Subcutaneous abdominal adipose tissue (tissue), 5 donors: ENCODE data around the gene GPR85.
A peak's percentile ranks its signal among the peaks of the same experiment; 100 is the strongest.

ENCODE experiments used
- H3K27ac ChIP-seq: one replicate; pipeline ENCODE4 v1.7.0; 2013; ENCODE audit warnings: low read depth, mild to moderate bottlenecking, inconsistent platforms, low read length, moderate library complexity
- H3K27me3 ChIP-seq, 5 donors: one replicate each; pipeline ENCODE4 v1.7.0; 2013; ENCODE audit warnings: low read length in 5 of 5, inconsistent platforms in 1 of 5; ENCODE audit not compliant: control insufficient read depth in 5 of 5, insufficient read depth in 4 of 5
- H3K36me3 ChIP-seq, 5 donors: one replicate each; pipeline ENCODE4 v1.7.0; 2013; ENCODE audit warnings: low read length in 5 of 5; ENCODE audit not compliant: control insufficient read depth in 5 of 5, insufficient read depth in 5 of 5
- H3K4me1 ChIP-seq, 5 donors: one replicate each; pipeline ENCODE4 v1.7.0; 2013; ENCODE audit warnings: low read length in 5 of 5, mild to moderate bottlenecking in 3 of 5, moderate library complexity in 1 of 5; ENCODE audit not compliant: control insufficient read depth in 5 of 5, insufficient read depth in 5 of 5
- H3K4me3 ChIP-seq, 5 donors: one replicate each; pipeline ENCODE4 v1.7.0; 2013; ENCODE audit warnings: low read length in 5 of 5, low read depth in 1 of 5
- H3K9ac ChIP-seq, 5 donors: one replicate each; pipeline ENCODE4 v1.7.0; 2013; ENCODE audit warnings: low read length in 5 of 5, mild to moderate bottlenecking in 4 of 5, moderate library complexity in 3 of 5
- H3K9me3 ChIP-seq, 5 donors: one replicate each; pipeline ENCODE4 v1.7.0; 2013; ENCODE audit warnings: low read length in 5 of 5; ENCODE audit not compliant: control insufficient read depth in 5 of 5
- donor health status: healthy.
- donor health status: healthy.
- donor health status: healthy.
- donor health status: healthy.
- donor health status: healthy.

Gene GPR85

DNA sequence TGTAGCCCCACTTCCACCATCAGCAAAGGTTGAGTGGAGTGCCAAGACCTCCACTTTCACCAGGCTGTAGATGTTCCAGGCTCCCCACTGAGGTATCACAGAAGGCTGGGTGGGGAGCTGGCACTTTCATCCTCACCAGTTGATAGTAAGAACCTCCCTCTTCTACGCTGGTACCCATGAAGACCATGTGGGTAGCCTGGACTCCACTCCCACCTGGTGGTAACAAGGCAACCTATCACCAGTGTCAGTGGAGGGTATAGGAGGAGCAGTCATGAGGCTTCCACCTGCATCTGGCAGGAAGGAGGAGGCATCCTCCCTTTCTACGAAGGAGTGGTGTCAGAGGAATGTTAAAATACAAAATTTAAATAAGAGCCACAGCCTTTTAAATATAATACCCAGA lies 27.3 kb upstream of the GPR85 start:
- Histone ChIP-seq H3K9me3 (no peaks in the 10 kb centered on the region), H3K4me1 (peaks cover 0 to 14% (median 8%) of the 10 kb centered on the region in 5 donors), H3K4me3 (no peak overlapping the region), H3K27me3 (no peaks in the 10 kb centered on the region), H3K9ac (no peak overlapping the region), H3K27ac (no peak overlapping the region), H3K36me3 (peaks cover 4 to 16% (median 6%) of the 10 kb centered on the region in 5 donors)

DNA sequence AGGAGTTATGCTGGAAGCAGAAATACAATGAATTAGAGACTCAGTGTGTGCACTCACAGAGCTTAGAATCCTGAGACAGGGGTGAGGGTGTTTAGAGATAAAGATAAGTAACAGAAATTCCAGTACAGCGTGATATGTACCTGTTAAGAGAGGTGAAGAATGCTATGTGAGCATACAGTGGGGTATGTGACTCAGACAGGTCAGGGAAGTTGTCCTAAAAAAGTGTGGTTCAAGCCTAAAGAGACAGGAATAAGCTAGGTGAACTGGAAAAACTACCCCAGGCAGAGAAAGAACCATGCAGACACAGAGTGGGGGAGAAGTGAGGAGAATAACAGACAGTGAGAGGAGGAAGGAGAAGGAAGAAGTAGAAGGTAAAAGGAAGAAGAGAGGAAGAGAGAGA lies 23.1 kb upstream of the GPR85 start:
- no peak overlapping the region for H3K9ac ChIP-seq
- H3K9me3 ChIP-seq = no peaks in the 10 kb centered on the region
- no peak overlapping the region for H3K4me3 ChIP-seq
- H3K27ac ChIP-seq = no peak overlapping the region
- no peaks in the 10 kb centered on the region for H3K27me3 ChIP-seq
- H3K36me3 ChIP-seq = peaks cover 0 to 8% (median 2%) of the 10 kb centered on the region in 5 donors
- H3K4me1 ChIP-seq = peaks cover 0 to 3% (median 0%) of the 10 kb centered on the region in 5 donors

DNA sequence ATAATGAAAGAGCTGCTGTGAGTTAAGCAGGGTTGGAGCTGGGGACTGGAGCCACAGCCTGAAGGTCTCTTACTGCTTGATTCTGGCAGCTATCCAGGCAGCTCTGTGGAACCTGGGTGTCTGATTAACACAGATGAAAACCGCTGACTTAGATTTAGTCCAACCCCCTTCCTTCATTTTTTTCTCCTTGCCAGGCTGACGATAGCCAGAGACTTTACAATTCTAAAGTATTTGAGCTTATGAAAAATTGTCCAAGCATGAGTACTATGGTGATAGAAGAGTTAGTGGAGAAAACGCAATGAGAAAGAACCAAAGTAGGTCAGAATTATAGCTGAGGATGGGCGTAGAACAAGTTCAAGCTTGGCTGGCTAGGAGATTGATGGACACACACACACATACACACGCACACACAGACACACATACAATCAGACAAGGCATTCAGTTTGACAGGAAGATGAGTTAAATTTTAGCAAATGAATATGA lies 13.5 kb upstream of the GPR85 start:
- no peaks in the 10 kb centered on the region for H3K27me3 ChIP-seq
- H3K36me3 ChIP-seq = no peaks in the 10 kb centered on the region
- H3K4me1 ChIP-seq = no peaks in the 10 kb centered on the region
- no peak overlapping the region for H3K27ac ChIP-seq
- H3K9ac ChIP-seq = no peak overlapping the region
- H3K9me3 ChIP-seq = no peaks in the 10 kb centered on the region
- no peak overlapping the region for H3K4me3 ChIP-seq

DNA sequence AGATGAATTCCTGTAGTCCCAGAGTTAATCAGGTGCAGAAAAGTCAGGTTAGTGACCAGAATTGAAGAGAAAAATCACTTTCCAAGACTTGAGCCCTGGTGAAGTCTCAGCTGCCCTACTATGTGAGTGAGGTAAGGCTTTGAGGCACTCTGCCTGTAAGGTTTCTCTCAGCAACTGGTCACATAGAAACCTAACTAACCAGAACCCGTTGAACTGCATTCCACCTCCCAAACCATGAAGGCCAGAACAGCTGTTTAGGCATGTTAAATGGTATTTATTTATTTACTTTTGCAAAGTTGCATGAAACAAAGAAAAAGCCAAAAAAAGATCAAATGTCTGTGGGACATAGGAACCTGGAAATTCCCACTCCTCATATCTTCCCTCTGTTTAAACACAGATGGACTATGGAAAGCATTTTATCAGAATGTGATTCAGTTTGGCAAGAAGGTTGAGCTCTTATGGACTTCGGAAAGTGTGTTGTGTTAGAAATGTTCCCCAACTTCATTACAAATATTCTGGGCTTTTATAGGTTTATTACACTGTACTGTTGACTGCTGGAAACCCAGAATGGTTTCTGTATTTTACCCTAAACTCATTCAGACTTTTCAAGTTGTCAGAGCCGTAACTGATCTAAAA lies 12.8 kb upstream of the GPR85 start:
- Histone ChIP-seq H3K4me3 (no peak overlapping the region), H3K27me3 (no peaks in the 10 kb centered on the region), H3K27ac (no peak overlapping the region)

DNA sequence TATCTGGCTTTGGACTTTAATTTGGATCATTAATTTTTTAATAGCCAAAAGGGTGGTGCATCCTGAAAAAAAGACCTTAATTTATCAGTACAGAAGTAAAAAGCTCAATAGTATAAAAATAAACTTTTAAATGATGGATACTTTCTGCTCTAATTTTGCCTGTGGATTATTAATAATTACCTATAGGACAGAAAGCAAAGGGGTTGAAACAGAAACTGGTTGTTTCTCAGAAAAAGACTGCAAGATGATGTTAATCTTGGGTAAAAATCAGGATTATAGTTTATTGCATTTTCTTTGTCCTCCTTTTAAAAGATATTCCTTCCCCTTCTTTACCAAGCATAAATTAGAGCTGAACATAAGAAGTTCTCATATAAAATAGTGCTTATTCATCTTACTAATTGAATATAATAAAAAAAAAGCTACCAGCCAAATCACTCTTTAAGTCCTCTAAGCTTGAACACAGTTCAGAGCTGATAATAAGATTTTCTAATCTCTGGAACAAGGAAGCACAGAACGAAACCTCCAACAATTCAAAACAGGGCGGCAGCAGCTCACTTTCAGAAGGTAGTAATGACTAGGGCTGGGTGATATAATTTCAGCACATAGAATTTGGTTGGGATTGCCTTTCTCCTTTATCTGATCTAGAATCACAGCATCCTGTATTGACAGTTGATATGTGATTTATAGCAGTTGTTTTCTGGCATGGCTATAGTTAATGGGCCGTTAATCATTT lies 8.1 kb upstream of the GPR85 start:
- Histone ChIP-seq H3K9ac (no peak overlapping the region), H3K27ac (no peak overlapping the region), H3K27me3 (no peaks in the 10 kb centered on the region), H3K4me3 (no peak overlapping the region), H3K36me3 (no peaks in the 10 kb centered on the region), H3K9me3 (no peaks in the 10 kb centered on the region), H3K4me1 (no peaks in the 10 kb centered on the region)

More for the DNA sequence above, 12.8 kb upstream of the GPR85 start:
- Histone ChIP-seq H3K9ac (no peak overlapping the region), H3K9me3 (no peaks in the 10 kb centered on the region), H3K36me3 (no peaks in the 10 kb centered on the region), H3K4me1 (no peaks in the 10 kb centered on the region)

DNA sequence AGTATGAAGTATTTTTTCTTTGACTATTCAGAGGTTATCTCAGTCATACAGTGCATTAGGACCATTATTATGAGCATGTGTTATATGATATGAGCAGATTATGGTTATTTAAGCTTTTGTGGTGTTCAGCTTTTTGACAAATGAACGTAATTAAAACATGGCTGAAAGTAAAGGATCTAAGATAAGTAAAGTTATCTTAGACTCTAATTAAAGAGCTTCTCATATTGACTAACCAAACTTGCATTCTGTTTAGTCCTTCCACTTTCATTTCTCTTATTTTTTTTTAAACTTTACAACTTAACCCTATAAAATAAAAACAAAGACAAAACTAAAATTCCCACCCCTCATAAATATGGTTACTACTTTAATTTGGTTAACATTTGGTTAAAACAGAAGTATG lies 6.9 kb upstream of the GPR85 start:
- Histone ChIP-seq H3K27ac (no peak overlapping the region), H3K4me1 (no peaks in the 10 kb centered on the region), H3K4me3 (no peak overlapping the region), H3K36me3 (no peaks in the 10 kb centered on the region), H3K9ac (no peak overlapping the region), H3K9me3 (no peaks in the 10 kb centered on the region), H3K27me3 (no peaks in the 10 kb centered on the region)

DNA sequence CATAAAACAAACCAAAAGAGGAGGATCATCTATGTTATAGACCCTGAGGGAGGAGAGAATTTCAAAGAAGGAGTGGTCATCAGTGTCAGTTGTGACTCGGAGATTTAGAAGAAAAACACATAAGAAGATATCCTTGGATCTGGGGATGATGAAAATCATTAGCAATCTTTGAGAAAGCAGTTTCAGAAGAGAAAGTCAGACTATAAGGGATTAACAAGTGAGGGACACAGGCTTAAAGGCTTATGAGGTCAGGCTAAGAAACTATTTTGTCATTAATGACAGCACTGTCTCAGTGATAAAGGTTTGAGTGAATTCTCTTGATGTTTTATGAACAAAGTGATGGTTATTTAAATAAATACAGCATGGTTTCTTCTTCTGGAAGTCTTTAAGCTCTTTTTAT lies 6.1 kb upstream of the GPR85 start:
- no peaks in the 10 kb centered on the region for H3K36me3 ChIP-seq
- H3K9me3 ChIP-seq = no peaks in the 10 kb centered on the region
- H3K4me3 ChIP-seq = no peak overlapping the region

DNA sequence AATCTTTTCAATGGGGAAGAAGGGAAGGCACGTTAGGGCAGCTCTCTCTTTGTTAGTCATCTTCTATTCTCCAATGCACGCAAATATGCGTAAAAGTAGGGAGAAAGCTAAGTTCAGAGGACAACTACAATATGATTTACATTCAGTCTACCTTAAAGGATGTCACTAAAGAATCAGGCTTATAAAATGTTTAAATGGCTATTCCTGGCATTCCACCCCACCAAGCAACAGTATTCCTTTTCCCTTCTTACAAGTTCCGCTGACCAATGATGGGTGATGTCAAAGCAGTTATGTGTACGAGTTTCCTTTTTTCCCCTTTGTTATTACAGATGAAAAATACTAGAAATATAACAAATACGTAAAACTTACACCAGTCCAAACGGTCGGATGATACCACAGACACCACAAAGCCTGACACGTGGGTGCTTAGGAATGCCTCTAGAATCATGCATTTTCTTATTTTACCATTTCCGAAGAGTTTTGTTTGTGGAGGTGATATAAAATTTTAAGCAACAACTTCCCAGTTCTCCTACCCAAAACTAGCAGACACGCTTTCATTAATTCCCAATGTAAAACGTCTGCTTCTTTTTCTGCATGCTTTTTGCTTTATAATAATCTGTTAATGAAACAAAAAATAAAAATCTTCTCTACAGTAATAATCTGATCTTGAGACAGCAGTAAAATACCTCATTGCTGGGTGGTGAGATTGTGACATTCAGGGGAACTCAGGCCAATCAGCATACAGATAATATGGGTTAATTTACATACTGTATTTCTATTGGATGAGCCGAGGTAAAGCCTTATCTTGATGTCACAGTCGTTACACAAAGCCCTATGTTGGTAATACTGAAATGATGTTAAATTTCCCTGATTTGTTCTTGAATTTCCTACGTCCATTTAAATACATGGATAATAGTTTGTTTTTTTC lies 708 bp upstream of the GPR85 start:
- Histone ChIP-seq H3K9ac (peak overlapping the region in 2 of 5 donors; percentile 47 to 52), H3K36me3 (no peaks in the 10 kb centered on the region), H3K27ac (peak overlapping the region; percentile 75), H3K9me3 (no peaks in the 10 kb centered on the region), H3K4me1 (peaks cover 0 to 20% (median 16%) of the 10 kb centered on the region in 5 donors), H3K4me3 (peak overlapping the region; percentile 40 to 74 (median 67)), H3K27me3 (peaks cover 0 to 10% (median 5%) of the 10 kb centered on the region in 5 donors)

More for the DNA sequence above, 6.1 kb upstream of the GPR85 start:
- Histone ChIP-seq H3K4me1 (no peaks in the 10 kb centered on the region), H3K9ac (no peak overlapping the region), H3K27ac (no peak overlapping the region), H3K27me3 (no peaks in the 10 kb centered on the region)

DNA sequence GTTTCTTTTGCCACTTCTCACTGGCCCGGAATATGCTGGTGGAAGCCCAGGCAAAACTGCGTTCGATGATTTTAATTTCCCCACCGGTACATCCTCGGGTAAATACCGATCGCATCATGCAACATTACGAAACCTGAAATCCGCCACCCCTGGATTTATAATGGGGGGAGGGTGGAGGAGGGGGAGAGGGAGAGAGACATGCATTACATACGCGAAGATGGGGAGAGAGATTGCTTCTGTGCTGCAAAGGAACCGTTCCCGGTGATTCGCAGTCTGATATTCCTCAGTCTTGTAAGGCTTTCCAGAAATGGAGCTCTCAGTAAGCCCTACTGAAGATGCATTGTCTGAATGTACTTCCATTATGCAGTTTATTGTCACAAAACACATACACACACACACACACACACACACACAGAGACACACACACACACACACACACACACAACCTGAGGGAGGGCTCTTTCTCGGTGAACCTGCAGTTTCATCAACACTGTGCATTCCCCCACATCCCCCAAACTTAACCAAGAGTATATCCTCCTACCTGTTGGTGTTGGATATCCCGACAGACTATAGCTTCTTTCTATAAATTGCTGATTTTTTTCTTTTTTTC lies 741 bp downstream of the GPR85 start:
- H3K4me1 ChIP-seq = peaks cover 0 to 20% (median 16%) of the 10 kb centered on the region in 5 donors
- H3K9me3 ChIP-seq = no peaks in the 10 kb centered on the region
- peaks cover 0 to 10% (median 5%) of the 10 kb centered on the region in 5 donors for H3K27me3 ChIP-seq
- no peaks in the 10 kb centered on the region for H3K36me3 ChIP-seq
- H3K9ac ChIP-seq = no peak overlapping the region
- peak overlapping the region; percentile 28 to 70 (median 65) for H3K4me3 ChIP-seq
- no peak overlapping the region for H3K27ac ChIP-seq
